Thoracic aorta (tissue), 2 donors: ENCODE data around the gene PARD3B. TPM values are rescaled to one million over a fixed set of nuclear protein-coding genes. Genes with fewer than 3 reads are reported as not detected.

ENCODE experiments used
- ATAC-seq: fragments of 150-250 bp; one replicate; pipeline ENCODE4 v1.8.0; 2017; ENCODE audit warnings: low read depth; ENCODE audit not compliant: insufficient number of reproducible peaks, low FRiP score
- DNase-seq: peaks from one replicate; pipeline ENCODE4 v3.0.0-alpha.2; 2020; ENCODE audit warnings: low spot score
- H3K27ac ChIP-seq, 2 donors: fragments of 200-600 bp; sonication (generic); 1 replicate in 1 of 2; 2 replicates in 1 of 2; pipeline ENCODE4 v1.5.1; 2016; ENCODE audit warnings: mild to moderate bottlenecking in 2 of 2, moderate library complexity in 2 of 2
- H3K27me3 ChIP-seq: fragments of 200-600 bp; sonication (generic); replicated peaks from 2 replicates; pipeline ENCODE4 v1.6.0; 2016; ENCODE audit warnings: mild to moderate bottlenecking; ENCODE audit not compliant: insufficient read depth
- H3K36me3 ChIP-seq: fragments of 200-600 bp; sonication (generic); one replicate; pipeline ENCODE4 v1.5.1; 2016
- H3K4me1 ChIP-seq, 2 donors: fragments of 200-600 bp; sonication (generic); 1 replicate in 1 of 2; 2 replicates in 1 of 2; pipeline versions ENCODE4 v1.5.1 to v1.6.0; 2016; ENCODE audit warnings: low read depth in 2 of 2, mild to moderate bottlenecking in 1 of 2; ENCODE audit not compliant: control insufficient read depth in 1 of 2
- H3K4me3 ChIP-seq: fragments of 200-600 bp; sonication (generic); 2 replicates; pipeline ENCODE4 v1.5.1; 2016; ENCODE audit warnings: mild to moderate bottlenecking
- H3K9me3 ChIP-seq: fragments of 200-600 bp; sonication (generic); 2 replicates; pipeline ENCODE4 v1.5.1; 2016
- total RNA-seq, 2 donors: library from RNA; depleted of rRNA; stranded (reverse); fragments of >200 nt; gene quantifications; one replicate each; pipeline versions ENCODE4 v1.1.0 to v1.2.3, GENCODE V29; 2016
- TF ChIP-seq, protein P1 (sequence below): fragments of 200-600 bp; sonication (generic); IDR thresholded peaks from one replicate; pipeline ENCODE4 v1.5.1; 2019; ENCODE audit warnings: antibody characterized with exemption

PARD3B gene
- total RNA-seq, 2 donors from 2014 or later = 25.7 to 34.5 TPM

DNA sequence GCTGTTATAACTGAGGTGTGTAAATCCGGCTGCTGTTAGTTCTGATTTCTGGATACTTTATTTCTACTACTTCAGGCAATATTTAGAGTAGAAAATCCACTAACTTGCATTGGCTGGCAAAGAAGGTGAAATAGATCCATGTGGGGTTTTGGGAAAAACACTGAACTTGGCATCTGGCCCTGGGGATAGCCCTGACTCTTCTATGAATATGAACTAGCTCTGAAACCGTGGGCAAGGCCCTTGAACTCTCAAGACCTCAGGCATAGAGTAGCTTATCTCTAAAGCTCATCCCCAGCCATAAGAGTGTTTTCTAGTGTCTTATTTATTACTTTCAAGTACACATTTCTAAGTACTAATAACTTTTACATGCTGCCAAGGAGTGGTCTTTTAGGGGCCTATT is 25.8 kb downstream of the PARD3B start:
- no peak for DNase-seq
- Histone ChIP-seq H3K36me3 (no peaks in the 10 kb centered on the region), H3K27ac (no peak overlapping the region), H3K4me3 (no peak overlapping the region), H3K4me1 (peaks cover 0 to 8% of the 10 kb centered on the region in 2 donors), H3K9me3 (no peaks in the 10 kb centered on the region), H3K27me3 (no peaks in the 10 kb centered on the region)
- ATAC-seq = no peak
- TF ChIP-seq, protein P1, sequence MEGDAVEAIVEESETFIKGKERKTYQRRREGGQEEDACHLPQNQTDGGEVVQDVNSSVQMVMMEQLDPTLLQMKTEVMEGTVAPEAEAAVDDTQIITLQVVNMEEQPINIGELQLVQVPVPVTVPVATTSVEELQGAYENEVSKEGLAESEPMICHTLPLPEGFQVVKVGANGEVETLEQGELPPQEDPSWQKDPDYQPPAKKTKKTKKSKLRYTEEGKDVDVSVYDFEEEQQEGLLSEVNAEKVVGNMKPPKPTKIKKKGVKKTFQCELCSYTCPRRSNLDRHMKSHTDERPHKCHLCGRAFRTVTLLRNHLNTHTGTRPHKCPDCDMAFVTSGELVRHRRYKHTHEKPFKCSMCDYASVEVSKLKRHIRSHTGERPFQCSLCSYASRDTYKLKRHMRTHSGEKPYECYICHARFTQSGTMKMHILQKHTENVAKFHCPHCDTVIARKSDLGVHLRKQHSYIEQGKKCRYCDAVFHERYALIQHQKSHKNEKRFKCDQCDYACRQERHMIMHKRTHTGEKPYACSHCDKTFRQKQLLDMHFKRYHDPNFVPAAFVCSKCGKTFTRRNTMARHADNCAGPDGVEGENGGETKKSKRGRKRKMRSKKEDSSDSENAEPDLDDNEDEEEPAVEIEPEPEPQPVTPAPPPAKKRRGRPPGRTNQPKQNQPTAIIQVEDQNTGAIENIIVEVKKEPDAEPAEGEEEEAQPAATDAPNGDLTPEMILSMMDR = no peak

DNA sequence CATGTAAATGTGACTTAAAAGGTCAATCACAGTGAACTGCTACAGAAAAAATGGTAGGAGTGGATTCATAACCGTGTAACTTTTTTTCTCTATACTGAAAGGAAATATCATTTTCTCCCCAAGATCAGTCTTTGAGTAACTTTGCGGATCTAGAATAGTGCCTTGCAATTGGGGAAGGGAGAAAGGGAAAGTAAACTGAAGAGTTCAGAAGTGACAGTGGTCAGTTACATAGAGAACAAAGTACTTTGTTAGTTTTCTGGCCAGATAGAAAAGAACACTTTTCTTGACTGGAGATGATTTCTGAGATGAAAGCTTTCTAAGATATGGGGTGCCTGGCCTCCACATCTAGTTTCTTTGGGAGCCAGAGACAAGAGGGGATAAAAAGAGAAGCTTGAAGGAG is 26.6 kb downstream of the PARD3B start:
- Histone ChIP-seq H3K9me3 (no peaks in the 10 kb centered on the region), H3K27me3 (no peaks in the 10 kb centered on the region), H3K27ac (no peak overlapping the region), H3K36me3 (no peaks in the 10 kb centered on the region), H3K4me1 (peaks cover 0 to 8% of the 10 kb centered on the region in 2 donors), H3K4me3 (no peak overlapping the region)
- no peak for ATAC-seq
- TF ChIP-seq, protein P1 = no peak
- no peak for DNase-seq

DNA sequence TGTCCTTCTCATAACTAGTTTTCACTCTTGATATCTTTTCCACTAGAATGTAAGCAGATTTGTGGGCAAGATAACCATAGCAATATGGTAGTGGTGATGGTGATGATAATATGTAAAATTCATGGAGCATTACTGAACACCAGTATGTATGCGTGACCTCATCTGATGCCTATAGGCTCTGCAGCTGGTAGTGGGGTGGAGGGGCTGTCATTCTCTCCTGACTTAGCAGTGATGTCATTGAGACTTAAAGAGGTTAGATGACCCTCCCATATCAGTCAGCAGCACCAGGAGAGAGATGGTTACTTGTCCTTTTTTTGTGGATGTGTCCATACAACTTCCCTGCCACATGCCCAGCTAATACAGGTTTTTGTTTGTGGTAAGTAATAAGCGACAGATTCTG is 27.9 kb downstream of the PARD3B start:
- peaks cover 0 to 8% of the 10 kb centered on the region in 2 donors for H3K4me1 ChIP-seq
- H3K4me3 ChIP-seq = no peak overlapping the region
- ATAC-seq (no peak), DNase-seq (no peak)
- no peaks in the 10 kb centered on the region for H3K27me3 ChIP-seq
- H3K36me3 ChIP-seq = no peaks in the 10 kb centered on the region
- H3K9me3 ChIP-seq = no peaks in the 10 kb centered on the region
- TF ChIP-seq, protein P1 = no peak
- H3K27ac ChIP-seq = no peak overlapping the region

DNA sequence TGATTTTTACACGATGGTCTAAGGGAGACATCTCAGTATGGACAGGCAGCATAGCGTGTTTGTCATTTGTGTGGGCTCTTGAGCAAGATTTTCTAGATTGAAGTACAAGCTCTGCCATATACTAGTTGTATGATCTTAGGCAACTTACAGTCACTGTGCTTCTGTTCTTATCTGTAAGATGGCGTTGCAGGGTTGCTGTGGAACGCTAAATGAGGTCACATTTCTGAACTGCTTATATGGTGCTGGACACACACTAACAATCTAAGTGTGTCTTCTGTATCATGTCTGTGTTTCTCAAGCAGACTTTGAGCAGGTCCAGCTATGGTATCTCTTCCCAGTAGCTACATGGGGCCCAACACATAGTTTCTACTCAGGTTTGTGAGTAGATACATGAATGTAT is 29.2 kb downstream of the PARD3B start:
- DNase-seq (no peak), ATAC-seq (no peak)
- Histone ChIP-seq H3K27ac (no peak overlapping the region), H3K9me3 (no peaks in the 10 kb centered on the region), H3K36me3 (no peaks in the 10 kb centered on the region), H3K4me3 (no peak overlapping the region), H3K27me3 (no peaks in the 10 kb centered on the region), H3K4me1 (peaks cover 0 to 8% of the 10 kb centered on the region in 2 donors)
- TF ChIP-seq, protein P1 = no peak

DNA sequence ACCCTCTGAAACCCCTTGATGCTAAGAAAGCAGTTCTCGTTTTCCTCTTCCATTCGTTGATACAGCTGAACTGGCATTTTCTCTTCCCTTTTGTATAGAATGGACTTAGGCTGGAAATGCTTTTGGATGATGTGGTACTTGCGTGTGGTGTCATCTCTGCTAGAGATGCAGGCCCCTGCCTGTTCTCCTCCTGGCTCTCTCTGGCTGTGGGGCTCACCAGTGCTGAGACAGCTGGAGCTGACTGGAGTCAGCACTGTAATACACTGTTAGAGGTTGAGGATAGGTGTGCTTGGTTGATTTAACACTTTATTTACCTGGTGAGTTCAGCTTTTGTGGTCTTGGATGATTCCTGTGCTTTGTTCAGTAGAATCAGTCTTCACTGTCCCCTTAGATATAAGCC is 30.2 kb downstream of the PARD3B start:
- no peaks in the 10 kb centered on the region for H3K9me3 ChIP-seq
- peaks cover 0 to 8% of the 10 kb centered on the region in 2 donors for H3K4me1 ChIP-seq
- H3K27ac ChIP-seq = no peak overlapping the region
- no peaks in the 10 kb centered on the region for H3K27me3 ChIP-seq
- ATAC-seq = no peak
- DNase-seq = no peak
- no peak overlapping the region for H3K4me3 ChIP-seq
- TF ChIP-seq, protein P1 = no peak
- H3K36me3 ChIP-seq = no peaks in the 10 kb centered on the region
